GM12873 (cell line): ENCODE results near the gene SHROOM3.

Experiments used
- TF ChIP-seq, protein P1 (sequence below): IDR thresholded peaks from 2 replicates; pipeline ENCODE4 v1.5.1; 2012; ENCODE audit warnings: low read depth, mild to moderate bottlenecking, moderate library complexity, low read length, control low read depth; ENCODE audit not compliant: insufficient read depth; ENCODE audit errors: missing control alignments

Gene SHROOM3

DNA sequence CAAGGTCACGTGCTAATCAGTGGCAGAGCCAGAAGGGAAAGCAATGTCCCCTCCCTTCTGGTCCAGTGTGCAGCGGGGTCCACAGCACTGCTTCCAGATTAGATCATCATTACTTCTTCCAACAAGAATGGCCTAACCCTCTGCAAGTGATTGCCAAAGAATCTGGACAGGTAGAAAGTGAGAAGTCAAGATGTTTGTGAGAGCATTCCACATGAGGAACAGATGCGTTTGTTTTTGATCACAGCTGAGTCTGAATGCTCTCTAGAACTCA, 147.7 kb downstream of the SHROOM3 start:
- TF ChIP-seq, protein P1, sequence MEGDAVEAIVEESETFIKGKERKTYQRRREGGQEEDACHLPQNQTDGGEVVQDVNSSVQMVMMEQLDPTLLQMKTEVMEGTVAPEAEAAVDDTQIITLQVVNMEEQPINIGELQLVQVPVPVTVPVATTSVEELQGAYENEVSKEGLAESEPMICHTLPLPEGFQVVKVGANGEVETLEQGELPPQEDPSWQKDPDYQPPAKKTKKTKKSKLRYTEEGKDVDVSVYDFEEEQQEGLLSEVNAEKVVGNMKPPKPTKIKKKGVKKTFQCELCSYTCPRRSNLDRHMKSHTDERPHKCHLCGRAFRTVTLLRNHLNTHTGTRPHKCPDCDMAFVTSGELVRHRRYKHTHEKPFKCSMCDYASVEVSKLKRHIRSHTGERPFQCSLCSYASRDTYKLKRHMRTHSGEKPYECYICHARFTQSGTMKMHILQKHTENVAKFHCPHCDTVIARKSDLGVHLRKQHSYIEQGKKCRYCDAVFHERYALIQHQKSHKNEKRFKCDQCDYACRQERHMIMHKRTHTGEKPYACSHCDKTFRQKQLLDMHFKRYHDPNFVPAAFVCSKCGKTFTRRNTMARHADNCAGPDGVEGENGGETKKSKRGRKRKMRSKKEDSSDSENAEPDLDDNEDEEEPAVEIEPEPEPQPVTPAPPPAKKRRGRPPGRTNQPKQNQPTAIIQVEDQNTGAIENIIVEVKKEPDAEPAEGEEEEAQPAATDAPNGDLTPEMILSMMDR = no peak

DNA sequence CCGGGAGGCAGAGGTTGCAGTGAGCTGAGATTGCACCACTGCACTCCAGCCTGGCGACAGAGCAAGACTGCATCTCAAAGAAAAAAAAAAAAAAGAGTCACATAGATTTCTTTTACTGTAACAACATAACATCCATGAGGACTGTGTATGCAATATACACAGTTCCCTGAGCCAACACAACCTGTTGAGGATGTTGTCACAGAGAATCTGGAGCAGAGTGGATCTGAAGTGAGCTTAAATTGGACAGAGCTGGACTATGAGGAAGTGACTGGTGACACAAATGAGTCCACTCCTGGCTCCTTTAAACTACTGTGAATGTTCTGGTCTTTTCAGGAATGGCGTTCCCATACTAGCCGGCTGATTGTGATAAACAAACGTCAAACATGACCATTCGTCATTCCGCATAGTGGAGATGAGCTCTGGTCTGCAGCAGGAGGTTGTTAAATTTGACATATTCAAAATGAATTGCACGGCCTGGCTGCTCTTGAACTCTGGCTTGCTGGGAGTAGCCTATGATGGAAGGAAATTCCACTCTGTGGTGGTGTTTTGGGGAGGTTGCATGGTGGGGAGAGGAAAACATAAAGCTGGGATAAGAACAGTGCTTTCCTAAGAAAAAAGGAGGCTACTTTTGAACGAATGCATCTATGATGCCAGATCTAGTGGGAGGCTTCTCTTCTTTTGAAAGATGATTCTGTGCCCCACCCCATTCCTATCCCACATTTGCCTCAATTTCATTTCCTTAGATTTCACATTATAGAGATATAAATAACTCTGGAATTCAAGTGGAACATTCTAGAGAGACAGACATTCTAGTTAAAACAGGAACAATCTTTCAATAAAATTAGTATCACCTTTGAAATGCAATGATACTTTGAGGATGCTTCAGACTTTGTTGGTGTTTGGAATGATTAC, 149.5 kb downstream of the SHROOM3 start:
- TF ChIP-seq, protein P1 = no peak

DNA sequence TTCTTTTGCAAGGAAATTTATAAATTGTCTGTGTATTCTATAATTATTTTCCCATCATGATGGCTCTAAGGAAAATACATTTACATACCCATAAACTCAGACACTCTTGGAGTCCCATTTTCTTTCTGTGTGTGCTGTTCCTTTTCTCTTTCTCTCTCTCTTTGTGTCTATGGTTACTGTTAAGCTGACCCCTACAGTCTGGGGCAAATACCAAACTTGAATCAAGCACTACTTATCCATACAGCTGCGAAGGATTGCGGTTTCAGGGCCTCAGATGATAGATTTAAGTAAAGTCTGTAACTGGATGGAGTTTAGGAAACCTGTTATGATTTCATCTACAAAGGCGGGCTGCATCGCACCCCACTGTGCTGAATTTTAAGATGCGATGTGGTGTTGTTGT, 150.2 kb downstream of the SHROOM3 start:
- TF ChIP-seq, protein P1 = no peak

DNA sequence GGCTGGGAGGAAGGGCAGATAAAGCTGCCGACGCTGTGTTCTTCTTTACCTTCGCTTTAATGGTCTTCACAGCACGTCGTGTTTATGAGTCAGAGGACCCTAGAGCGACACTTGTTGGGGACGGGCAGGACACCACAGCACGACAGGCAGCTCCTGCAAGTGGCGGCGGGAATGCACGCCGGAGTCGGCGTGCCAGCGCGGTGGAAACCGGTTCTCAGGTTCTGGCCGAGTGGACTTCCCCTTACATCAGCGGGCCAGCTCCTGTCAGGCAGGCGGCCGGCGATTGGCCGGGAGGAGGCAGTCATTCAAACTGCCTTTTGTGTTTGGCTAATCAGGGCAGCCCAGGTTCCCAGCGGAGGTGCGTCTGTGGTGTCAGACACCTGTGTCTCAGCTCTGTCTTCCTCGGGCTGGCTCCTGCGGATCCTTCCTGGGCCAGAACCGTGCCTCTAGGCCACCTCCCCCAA, 150.9 kb downstream of the SHROOM3 start:
- TF ChIP-seq, protein P1 = peak; percentile 1

DNA sequence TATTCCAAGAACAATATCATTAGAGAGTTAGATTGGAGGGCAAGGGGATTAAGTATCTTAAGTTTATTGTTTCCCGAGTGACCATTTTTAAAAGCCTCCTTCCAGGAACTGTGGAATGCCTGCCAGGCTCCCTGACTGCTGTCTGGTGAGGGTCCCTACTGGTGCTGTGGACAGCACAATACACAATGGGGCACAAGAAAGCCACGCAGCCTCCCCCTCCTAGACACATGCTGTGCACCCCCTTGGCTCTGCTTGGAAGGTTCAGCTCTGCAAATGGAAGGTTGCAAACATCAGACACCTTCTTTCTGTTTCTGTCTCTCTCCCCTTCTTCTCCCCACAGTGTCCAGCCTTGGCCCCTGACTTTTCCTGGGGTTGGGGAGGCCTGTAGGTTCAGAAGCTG, 153.2 kb downstream of the SHROOM3 start:
- TF ChIP-seq, protein P1 = no peak

DNA sequence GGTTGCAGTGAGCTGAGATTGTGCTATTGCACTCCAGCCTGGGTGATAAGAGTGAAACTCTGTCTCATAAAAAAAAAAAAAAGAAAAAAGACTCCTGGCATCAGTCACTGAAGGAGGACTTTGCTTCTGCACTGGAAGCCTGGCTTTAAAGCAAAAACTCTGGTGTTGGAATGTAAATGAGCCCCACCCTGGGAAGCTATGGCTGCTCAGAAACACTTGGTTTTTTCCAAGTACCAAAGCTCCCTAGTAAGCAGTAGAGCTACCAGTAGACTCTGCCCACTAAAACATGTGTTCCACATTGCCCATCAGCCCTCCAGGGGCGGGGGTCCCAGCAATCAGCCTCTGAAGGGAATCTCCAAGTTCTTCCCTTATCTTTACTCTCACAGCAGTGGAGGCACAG, 154.4 kb downstream of the SHROOM3 start:
- TF ChIP-seq, protein P1 = no peak

DNA sequence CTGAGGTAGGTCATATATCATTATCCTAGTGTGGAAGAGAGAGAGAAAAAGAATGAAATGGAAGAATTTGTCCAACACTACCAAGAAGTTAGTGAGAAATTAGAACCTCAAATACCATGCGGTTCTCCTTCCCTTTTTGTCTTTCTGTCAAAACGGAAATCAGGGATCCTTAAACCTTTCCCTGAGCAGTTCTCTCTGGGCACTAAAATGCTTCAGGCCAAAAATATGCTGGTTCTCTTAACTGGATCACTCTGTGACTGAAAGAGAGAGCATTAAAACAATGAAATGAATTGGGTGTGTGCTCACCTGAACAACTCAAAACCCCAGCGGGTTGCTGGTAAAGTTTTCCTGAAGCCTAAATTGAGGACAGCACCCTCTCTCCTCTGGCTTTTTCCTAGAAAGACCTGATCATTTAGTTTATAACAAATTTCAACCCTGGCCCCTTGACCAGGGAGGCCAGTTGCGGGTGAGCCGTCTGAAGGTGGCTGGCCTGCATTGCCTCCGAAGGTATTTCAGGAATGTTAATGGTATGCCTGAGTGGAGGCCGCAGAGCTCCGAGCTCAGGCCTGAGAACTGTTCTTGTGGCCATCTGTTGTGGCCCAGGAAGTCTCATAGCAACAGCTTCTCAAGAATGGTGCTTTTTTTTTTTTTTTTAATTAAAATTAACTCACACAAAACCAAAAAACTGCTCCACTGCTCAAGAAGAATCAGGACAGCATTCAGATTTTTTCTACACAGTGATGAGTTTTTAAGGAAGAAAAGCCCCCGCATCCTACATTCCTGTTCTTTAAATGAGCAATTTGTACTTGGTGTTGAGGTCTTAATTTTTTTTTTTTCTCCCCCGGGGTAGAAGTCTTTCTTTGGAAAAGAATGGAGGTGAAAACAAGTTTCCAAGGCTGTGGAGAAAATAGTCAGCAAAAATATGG, 155.1 kb downstream of the SHROOM3 start:
- TF ChIP-seq, protein P1 = no peak
